Hematopoietic multipotent progenitor cell treated with erythropoietin and hydrocortisone succinate and interleukin-3 and kit ligand, for 15 days (in vitro differentiated cells): ENCODE measurements around the gene TEDC2.

Experiments used
- DNase-seq: peaks from one replicate; pipeline ENCODE4 v3.0.0-alpha.2; 2015; ENCODE audit warnings: low spot score

TEDC2 gene

GRCh38 chr16:2494616-2495015 lies 34.7 kb downstream of the TEDC2 start:
- DNase-seq = peak; percentile 42

- DNase-seq = no peak
These were observed 35.1 kb downstream of the TEDC2 start for GRCh38 chr16:2495041-2495440.

GRCh38 chr16:2496223-2497115 lies 36.6 kb downstream of the TEDC2 start:
- no peak for DNase-seq

GRCh38 chr16:2497116-2497630 lies 37.3 kb downstream of the TEDC2 start:
- DNase-seq = peak; percentile 43

GRCh38 chr16:2497695-2498484 lies 38.0 kb downstream of the TEDC2 start:
- no peak for DNase-seq

- no peak for DNase-seq
These were observed 38.8 kb downstream of the TEDC2 start for GRCh38 chr16:2498531-2499253.

- DNase-seq = no peak
These were observed 39.5 kb downstream of the TEDC2 start for GRCh38 chr16:2499454-2499853.

GRCh38 chr16:2499890-2500429 lies 40.1 kb downstream of the TEDC2 start:
- no peak for DNase-seq

GRCh38 chr16:2500430-2500917 lies 40.6 kb downstream of the TEDC2 start:
- no peak for DNase-seq

- DNase-seq = peak; percentile 81
These were observed 41.2 kb downstream of the TEDC2 start for GRCh38 chr16:2500918-2501750.

GRCh38 chr16:2501946-2502895 lies 42.3 kb downstream of the TEDC2 start:
- no peak for DNase-seq

- DNase-seq = no peak
These were observed 45.8 kb downstream of the TEDC2 start for GRCh38 chr16:2505695-2506094.

GRCh38 chr16:2507052-2507659 lies 47.2 kb downstream of the TEDC2 start:
- no peak for DNase-seq

GRCh38 chr16:2507665-2508064 lies 47.8 kb downstream of the TEDC2 start:
- DNase-seq = no peak

GRCh38 chr16:2508722-2509400 lies 49.0 kb downstream of the TEDC2 start:
- no peak for DNase-seq

GRCh38 chr16:2511128-2511800 lies 51.4 kb downstream of the TEDC2 start:
- no peak for DNase-seq

GRCh38 chr16:2511996-2512734 lies 52.3 kb downstream of the TEDC2 start:
- DNase-seq = no peak
